ENCODE results near the gene FAAP20.

Gene FAAP20

GRCh38 chr1:2197707-2198165, 3.2 kb upstream of the FAAP20 start:
- no peak for FAIRE-seq
- no peak for DNase-seq (ENCODE audit: insufficient read length, low spot score)
- TF ChIP-seq POU2F2 (IDR thresholded peaks at IDR 0.05; ENCODE audit: low read depth, low read length) = no peak
- TF ChIP-seq POLR2A (IDR thresholded peaks at IDR 0.05; ENCODE audit: low read depth, low read length) = no peak
- no peak for TF ChIP-seq PAX5 (IDR thresholded peaks at IDR 0.05; ENCODE audit: insufficient read depth, low read length, severe bottlenecking)
- TF ChIP-seq POLR2AphosphoS5 (IDR thresholded peaks at IDR 0.05; ENCODE audit: low read depth, low read length) = no peak
- no peak for TF ChIP-seq TAF1 (IDR thresholded peaks at IDR 0.05; ENCODE audit: low read depth, low read length)
- no peak for TF ChIP-seq SPI1 (IDR thresholded peaks at IDR 0.05; ENCODE audit: low read depth, low read length)

- no peak for FAIRE-seq
- TF ChIP-seq PAX5 (IDR thresholded peaks at IDR 0.05; ENCODE audit: insufficient read depth, low read length, severe bottlenecking) = no peak
- no peak for TF ChIP-seq TAF1 (IDR thresholded peaks at IDR 0.05; ENCODE audit: low read depth, low read length)
- TF ChIP-seq POU2F2 (IDR thresholded peaks at IDR 0.05; ENCODE audit: low read depth, low read length) = no peak
- no peak for TF ChIP-seq SPI1 (IDR thresholded peaks at IDR 0.05; ENCODE audit: low read depth, low read length)
- TF ChIP-seq POLR2A (IDR thresholded peaks at IDR 0.05; ENCODE audit: low read depth, low read length) = no peak
Measured at GRCh38 chr1:2196901-2197638, 2.5 kb upstream of the FAAP20 start.

DNA sequence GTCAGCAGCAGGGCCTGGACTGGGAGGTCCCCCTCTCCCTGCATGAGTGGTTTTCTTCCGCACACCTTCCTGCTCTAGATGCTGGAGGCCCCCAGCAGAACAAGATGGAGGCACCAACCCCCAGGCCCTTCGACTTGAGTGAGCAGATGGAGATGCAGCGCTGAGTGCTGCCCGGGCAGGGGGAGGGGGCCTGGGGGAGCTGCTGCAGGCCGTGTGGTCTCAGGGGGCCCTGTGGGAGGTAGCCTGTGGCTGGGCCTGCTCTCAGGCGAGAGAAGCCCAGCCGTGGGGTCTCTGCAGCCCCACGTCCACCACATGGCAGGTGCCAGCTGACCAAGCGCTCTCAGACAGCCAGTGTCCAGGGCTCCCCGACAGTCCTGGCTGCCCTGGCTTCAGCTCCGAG, 1.2 kb upstream of the FAAP20 start:
- DNase-seq (ENCODE audit: insufficient read length, low spot score) (no peak), FAIRE-seq (no peak)
- no peak for TF ChIP-seq POLR2AphosphoS5 (IDR thresholded peaks at IDR 0.05; ENCODE audit: low read depth, low read length)
- TF ChIP-seq POLR2A (IDR thresholded peaks at IDR 0.05; ENCODE audit: low read depth, low read length) = no peak
- TF ChIP-seq PAX5 (IDR thresholded peaks at IDR 0.05; ENCODE audit: insufficient read depth, low read length, severe bottlenecking) = no peak
- no peak for TF ChIP-seq POU2F2 (IDR thresholded peaks at IDR 0.05; ENCODE audit: low read depth, low read length)
- TF ChIP-seq SPI1 (IDR thresholded peaks at IDR 0.05; ENCODE audit: low read depth, low read length) = no peak
- no peak for TF ChIP-seq TAF1 (IDR thresholded peaks at IDR 0.05; ENCODE audit: low read depth, low read length)

More at GRCh38 chr1:2196901-2197638, 2.5 kb upstream of the FAAP20 start:
- DNase-seq (ENCODE audit: insufficient read length, low spot score) = no peak

- DNase-seq (ENCODE audit: insufficient read length, low spot score) (peak; percentile 94), FAIRE-seq (peak; percentile 97)
- TF ChIP-seq SPI1 (IDR thresholded peaks at IDR 0.05; ENCODE audit: low read depth, low read length) (no peak), TAF1 (IDR thresholded peaks at IDR 0.05; ENCODE audit: low read depth, low read length) (no peak), POLR2A (IDR thresholded peaks at IDR 0.05; ENCODE audit: low read depth, low read length) (no peak; the same call in 1 of the 2 replicates), PAX5 (IDR thresholded peaks at IDR 0.05; ENCODE audit: insufficient read depth, low read length, severe bottlenecking) (no peak), POU2F2 (IDR thresholded peaks at IDR 0.05; ENCODE audit: low read depth, low read length) (0 out of 2 replicates have a peak, but pooled peaks have one; percentile 25)
Measured at GRCh38 chr1:2194898-2195673, 514 bp upstream of the FAAP20 start.

DNA sequence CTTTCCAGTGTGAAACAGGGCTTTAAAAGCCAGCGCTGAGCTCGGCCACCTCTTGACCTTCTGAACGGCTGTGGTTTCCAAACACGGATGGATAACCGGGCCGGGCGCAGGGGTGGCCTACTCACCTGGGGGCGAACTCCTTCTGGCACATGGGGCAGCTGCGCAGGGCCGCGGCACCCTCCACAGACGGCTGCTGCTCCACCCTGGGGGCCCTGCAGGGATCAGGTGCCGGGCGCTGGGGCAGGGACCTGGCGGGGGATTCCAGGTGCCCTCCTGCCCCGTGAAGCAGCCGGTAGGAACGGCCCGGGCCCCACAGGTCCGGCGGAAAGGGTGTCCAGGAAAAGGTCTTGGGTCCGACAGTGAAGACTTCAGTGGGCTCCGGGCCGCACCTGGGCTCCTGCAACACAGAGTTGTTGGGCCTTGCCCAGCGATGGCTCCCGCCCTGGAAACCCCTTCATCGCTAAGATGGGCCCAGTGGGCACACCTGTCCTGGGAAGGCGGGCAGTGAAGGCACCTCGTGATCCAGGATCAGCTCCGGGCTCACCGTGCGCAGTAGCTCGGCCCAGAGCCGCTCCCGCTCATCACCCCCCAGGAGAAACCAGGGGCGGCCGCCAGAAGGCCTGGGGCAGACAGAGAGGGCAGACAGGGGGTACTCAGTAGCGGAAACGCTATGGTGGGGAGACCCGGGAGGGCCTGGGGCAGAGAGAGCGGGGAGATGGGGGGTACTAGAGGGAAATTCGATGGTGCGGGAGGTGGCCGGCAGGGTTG, 874 bp downstream of the FAAP20 start:
- FAIRE-seq (no peak), DNase-seq (ENCODE audit: insufficient read length, low spot score) (no peak)
- TF ChIP-seq SPI1 (IDR thresholded peaks at IDR 0.05; ENCODE audit: low read depth, low read length) = no peak
- no peak for TF ChIP-seq TAF1 (IDR thresholded peaks at IDR 0.05; ENCODE audit: low read depth, low read length)
- TF ChIP-seq PAX5 (IDR thresholded peaks at IDR 0.05; ENCODE audit: insufficient read depth, low read length, severe bottlenecking) = no peak
- TF ChIP-seq POLR2AphosphoS5 (IDR thresholded peaks at IDR 0.05; ENCODE audit: low read depth, low read length) = no peak

- no peak for DNase-seq (ENCODE audit: insufficient read length, low spot score)
- TF ChIP-seq PAX5 (IDR thresholded peaks at IDR 0.05; ENCODE audit: insufficient read depth, low read length, severe bottlenecking) (no peak), TAF1 (IDR thresholded peaks at IDR 0.05; ENCODE audit: low read depth, low read length) (no peak), POLR2AphosphoS5 (IDR thresholded peaks at IDR 0.05; ENCODE audit: low read depth, low read length) (no peak)
- no peak for FAIRE-seq
Measured at GRCh38 chr1:2192031-2192995, 2.3 kb downstream of the FAAP20 start.

DNA sequence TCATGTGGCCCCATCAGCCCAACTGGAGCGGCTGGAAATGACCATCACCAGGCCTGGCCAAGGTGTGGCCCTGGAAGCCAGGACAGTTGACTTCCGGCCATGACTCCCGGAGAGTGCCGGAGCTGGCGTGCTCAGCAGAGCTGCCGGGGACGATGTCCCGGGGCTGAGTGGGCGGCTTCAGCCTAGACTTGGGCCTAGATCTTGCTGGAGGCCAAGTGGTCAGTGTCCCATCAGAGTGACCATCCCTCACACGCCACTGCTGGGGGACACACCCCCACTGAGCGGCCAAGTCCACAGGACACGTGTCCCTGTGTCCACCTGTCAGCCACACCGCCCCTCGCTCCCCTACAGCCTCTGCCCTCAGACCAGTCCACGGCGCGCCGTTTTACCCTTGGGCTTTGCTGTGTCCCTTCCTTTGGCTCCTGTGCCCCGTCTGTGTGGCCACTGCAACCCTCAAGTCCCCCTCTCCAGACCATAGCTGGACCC, 4.0 kb downstream of the FAAP20 start:
- TF ChIP-seq POU2F2 (IDR thresholded peaks at IDR 0.05; ENCODE audit: low read depth, low read length) = no peak
- TF ChIP-seq POLR2A (IDR thresholded peaks at IDR 0.05; ENCODE audit: low read depth, low read length) = no peak
- TF ChIP-seq SPI1 (IDR thresholded peaks at IDR 0.05; ENCODE audit: low read depth, low read length) = no peak
- TF ChIP-seq PAX5 (IDR thresholded peaks at IDR 0.05; ENCODE audit: insufficient read depth, low read length, severe bottlenecking) = no peak
- no peak for TF ChIP-seq TAF1 (IDR thresholded peaks at IDR 0.05; ENCODE audit: low read depth, low read length)
- TF ChIP-seq POLR2AphosphoS5 (IDR thresholded peaks at IDR 0.05; ENCODE audit: low read depth, low read length) = no peak
- FAIRE-seq = no peak

More for the DNA sequence above, 4.0 kb downstream of the FAAP20 start:
- DNase-seq (ENCODE audit: insufficient read length, low spot score) = no peak

Data from GM12891 (cell line).